H54 (cell line): Measurements from ENCODE around the gene GRAP.
A peak's percentile ranks its signal among the peaks of the same experiment; 100 is the strongest.
"Not testable (repeated sequence)": the region's sequence is repeated elsewhere in the genome, so short reads cannot be mapped to it uniquely, and the experiment has no call there.

Source experiments
- DNase-seq: peaks from one replicate; pipeline ENCODE4 v3.0.0; 2011; ENCODE audit warnings: low spot score, mixed read lengths; ENCODE audit not compliant: insufficient read length
- FAIRE-seq: peaks from 3 replicates; lab custom pipeline; 2011; peaks lifted over from hg19 to GRCh38; lab: Jason Lieb, UNC
- POLR2A ChIP-seq: IDR thresholded peaks from 2 replicates; pipeline ENCODE4 v1.6.1; 2011; ENCODE audit warnings: low read depth, mild to moderate bottlenecking, low read length

The GRAP gene

GRCh38 chr17:19046782-19047375 lies at the start of gene GRAP:
TSS of gene GRAP (minus strand) at chr17:19046957. CDS start at chr17:19046926, 31 bp downstream.
- not testable (repeated sequence) for DNase-seq, FAIRE-seq

GRCh38 chr17:19093684-19094438 lies 47.1 kb upstream of the GRAP start:
- DNase-seq: not testable (repeated sequence)

DNA sequence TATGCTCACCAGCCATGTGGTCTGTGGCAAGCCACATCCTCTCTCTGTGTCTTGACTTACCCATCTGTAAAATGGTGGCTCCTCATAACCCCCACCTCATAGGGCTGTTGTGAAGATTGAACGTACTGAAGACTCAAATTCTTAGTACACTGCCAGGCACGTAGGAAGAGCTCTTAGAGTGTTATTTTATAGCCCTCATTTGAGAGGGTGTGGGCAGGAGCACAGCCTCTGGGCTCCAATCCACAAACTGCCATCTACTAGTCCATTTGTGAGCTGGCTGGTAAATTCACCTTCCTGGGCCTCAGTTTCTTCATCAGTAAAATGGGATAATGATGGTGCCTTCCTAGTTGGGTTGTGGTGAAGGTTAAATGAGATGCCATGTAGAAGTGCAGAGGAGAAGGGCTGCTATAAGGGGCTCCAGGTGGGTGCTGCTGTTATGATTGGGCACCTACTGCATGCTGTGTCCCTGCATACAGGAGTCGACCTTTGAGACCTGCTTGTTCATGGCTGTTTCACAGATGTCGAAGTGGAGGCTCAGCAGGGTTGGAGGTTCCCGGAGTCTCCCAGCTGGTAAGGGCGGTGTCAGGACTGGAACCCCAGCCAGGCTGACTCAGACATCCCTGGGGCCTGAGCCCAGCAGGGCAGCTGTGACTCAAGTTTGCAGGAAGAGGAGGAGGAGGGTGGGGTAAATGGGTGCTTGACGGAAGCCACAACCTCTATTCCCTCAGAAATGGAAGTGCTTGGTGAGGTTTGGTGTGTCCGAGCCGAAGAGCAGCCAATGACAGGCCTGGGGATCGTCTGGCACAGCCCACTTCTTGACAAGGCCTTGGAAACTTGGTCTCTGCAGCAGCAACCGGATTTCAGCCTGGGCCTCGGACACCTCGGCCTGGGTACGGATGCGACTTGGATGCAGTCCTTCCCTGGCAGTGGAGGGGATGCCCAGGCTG lies 46.3 kb upstream of the GRAP start:
- not testable (repeated sequence) for FAIRE-seq, DNase-seq

More at GRCh38 chr17:19093684-19094438, 47.1 kb upstream of the GRAP start:
- not testable (repeated sequence) for FAIRE-seq

DNA sequence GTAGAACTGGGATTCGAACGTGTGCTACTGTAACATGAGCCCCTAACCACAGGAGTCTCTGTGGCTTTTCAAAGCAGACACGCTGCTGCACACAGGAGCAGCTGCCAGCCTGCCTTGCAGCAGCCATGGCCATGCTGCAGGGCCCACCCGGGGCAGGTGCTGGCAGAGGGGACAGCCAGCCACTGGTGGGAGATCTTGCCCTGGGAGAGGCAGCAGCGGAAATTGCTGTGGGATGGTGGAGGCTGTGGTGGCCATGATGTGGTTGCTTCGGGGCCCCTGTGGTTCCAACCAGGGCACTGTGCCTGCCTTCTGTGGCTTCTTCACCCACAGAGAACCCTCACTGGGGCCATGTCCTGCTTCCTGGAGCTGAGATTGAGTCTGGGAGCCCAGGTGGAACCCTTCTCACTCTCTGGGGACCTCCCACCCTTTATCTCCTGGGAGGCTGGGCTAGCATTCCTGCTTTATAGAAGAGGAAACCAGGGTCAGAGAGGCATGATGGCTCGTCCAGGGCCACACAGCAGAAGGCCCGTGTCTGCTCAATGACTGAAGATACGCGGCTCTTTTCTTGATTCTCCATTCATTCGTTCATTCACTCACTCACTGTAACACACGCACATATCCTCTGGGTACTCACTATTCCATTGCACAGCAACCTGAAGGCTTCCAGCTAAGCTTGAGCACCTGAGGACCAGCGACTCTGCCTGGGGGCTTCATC lies 43.5 kb upstream of the GRAP start:
- not testable (repeated sequence) for DNase-seq, FAIRE-seq

GRCh38 chr17:19088804-19089685 lies 42.3 kb upstream of the GRAP start:
- FAIRE-seq: not testable (repeated sequence)

GRCh38 chr17:19077386-19077785 lies 30.6 kb upstream of the GRAP start:
- not testable (repeated sequence) for FAIRE-seq, DNase-seq

More at GRCh38 chr17:19088804-19089685, 42.3 kb upstream of the GRAP start:
- DNase-seq: not testable (repeated sequence)

DNA sequence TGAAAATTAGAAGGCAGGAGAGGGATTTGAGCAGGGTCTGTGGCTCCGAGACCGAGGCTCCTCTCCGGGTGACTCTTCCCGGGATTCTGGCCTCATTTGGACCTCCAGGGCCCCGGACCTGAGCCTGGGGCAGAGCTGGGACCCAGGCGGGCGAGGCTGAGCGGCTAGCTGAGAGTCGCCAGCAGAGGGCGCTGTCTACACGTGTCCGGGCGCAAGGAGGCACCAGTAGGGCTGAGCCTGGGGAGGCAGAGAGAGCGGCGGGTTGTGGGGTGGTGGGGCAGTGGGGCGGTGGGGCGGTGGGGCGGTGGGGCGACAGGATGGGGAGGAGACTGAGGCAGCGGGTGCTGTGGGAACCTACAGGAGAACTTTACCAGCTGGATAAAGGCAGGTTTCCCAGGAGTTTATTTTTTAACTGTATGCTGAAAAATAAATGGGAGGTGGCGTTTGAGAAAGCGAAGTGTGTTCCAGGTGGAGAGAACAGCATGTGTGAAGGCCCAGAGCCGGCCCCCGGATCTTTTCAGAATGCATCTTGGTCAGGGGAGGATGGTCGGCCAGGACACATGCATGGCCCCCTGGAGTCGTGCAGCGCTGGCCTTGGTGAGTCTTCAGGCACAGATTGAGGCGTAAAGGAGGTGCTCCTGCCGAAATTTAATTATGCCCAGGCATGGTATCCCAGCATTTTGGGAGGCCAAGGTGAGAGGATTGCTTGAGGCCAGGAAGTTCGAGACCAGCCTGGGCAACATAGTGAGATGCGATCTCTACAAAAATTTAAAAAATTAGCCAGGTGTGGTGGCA lies 29.8 kb upstream of the GRAP start:
- FAIRE-seq, DNase-seq: not testable (repeated sequence)

DNA sequence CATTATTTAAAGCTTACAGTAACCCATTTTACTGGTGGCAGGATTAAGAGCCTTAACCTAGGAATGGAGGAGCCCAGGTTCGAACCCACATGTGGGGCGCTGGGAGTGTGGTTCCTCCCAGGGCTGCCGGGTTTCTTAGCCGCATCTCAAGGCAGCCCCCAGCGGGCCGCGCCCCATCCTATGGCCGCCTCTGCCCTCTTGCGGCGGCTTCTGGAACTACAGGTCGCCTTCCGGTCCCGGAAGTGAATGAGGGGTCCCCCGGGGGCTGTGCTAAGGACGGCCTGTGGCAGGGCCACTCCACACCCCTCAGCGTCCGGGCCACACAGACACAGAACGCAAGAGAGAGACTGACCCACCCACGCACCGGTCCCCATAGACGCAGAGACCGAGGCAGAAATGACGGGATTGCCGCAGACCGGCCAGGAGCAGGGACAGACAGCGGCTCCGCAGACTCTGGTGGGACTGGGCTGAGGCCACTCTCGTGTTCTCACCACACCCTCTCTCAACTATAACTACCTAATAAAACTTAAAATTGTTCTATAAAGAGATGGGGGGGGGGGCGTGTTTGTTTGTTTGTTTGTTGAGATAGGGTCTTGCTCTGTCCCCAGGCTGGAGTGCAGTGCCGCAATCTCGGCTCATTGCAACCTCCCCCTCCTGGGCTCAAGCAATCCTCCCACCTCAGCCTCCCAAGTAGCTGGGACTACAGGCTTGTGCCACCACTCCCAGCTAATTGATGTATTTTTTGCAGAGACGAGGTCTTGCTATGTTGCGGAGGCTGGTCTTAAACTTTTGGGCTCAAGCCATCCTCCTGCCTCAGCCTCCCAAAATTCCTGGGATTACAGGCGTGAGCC lies 23.8 kb upstream of the GRAP start:
- FAIRE-seq, DNase-seq: not testable (repeated sequence)

GRCh38 chr17:19064378-19064777 lies 17.6 kb upstream of the GRAP start:
- FAIRE-seq, DNase-seq: not testable (repeated sequence)

GRCh38 chr17:19063326-19063956 lies 16.7 kb upstream of the GRAP start:
- peak; percentile 53; the same call in 1 of the 2 replicates for TF ChIP-seq POLR2A
- not testable (repeated sequence) for FAIRE-seq, DNase-seq

DNA sequence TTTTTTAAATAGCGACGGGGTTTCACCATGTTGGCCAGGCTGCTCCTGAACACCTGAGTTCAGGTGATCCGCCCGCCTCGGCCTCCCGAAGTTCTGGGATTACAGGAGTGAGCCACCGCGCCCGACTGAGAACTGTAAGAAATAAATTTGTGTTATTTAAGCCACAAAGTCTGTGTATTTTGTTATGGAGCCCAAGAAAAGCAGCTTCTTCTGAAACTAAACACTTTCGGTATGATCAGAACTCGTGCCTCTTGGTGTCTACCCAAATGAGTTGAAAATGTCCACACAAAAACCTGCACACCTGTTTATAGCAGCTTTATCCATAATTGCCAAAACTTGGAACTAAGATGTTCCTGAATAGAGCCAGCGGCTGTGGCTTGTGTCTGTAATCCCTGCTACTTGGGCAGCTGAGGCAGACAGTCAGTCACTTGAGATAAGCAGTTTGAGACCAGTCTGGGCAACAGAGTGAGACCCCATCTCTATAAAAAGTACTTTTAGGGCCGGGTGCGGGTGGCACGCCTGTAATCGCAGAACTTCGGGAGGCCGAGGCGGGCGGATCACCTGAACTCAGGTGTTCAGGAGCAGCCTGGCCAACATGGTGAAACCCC lies 16.1 kb upstream of the GRAP start:
- not testable (repeated sequence) for FAIRE-seq, DNase-seq

GRCh38 chr17:19062009-19062717 lies 15.4 kb upstream of the GRAP start:
- DNase-seq, FAIRE-seq: not testable (repeated sequence)

GRCh38 chr17:19055447-19055846 lies 8.7 kb upstream of the GRAP start:
- DNase-seq, FAIRE-seq: not testable (repeated sequence)

DNA sequence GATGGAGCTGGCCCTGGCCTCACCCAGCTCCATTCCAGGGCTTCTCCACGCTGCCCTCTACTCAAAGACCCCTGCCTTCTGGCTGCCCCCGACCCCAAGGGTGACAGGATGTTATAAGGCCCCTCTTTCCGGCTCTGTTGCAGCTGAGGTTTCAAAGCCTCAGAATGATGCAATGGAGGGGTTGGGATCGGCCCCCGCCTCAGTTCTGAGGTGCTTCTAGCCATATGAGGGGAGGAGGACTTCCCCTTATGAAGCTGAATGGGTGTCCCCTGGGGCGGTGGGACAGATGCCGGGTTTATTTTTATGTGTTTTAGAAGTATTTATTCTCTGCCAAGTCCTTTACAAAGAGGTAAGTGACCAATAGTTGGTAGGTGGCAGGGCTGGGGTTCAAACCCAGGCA lies 2.1 kb upstream of the GRAP start:
- FAIRE-seq, DNase-seq: not testable (repeated sequence)

- DNase-seq, FAIRE-seq: not testable (repeated sequence)
Observed at GRCh38 chr17:19047510-19047909, 753 bp upstream of the GRAP start.
